Activated naive CD8-positive, alpha-beta T cell (primary cell): ENCODE results near the gene KDM5A.
A peak's percentile ranks its signal among the peaks of the same experiment; 100 is the strongest.
"Not testable (repeated sequence)": the region's sequence is repeated elsewhere in the genome, so short reads cannot be mapped to it uniquely, and the experiment has no call there.

Experiments
- H3K27ac Mint-ChIP-seq: one replicate; pipeline ENCODE4 v1.8.0; 2021; ENCODE audit warnings: mixed read lengths
- H3K27me3 Mint-ChIP-seq: one replicate; pipeline ENCODE4 v1.8.0; 2021; ENCODE audit warnings: mixed read lengths
- H3K36me3 Mint-ChIP-seq: one replicate; pipeline ENCODE4 v1.8.0; 2021; ENCODE audit warnings: mixed read lengths
- H3K4me1 Mint-ChIP-seq: one replicate; pipeline ENCODE4 v1.8.0; 2021; ENCODE audit warnings: low read depth, mixed read lengths
- H3K4me3 Mint-ChIP-seq: one replicate; pipeline ENCODE4 v1.8.0; 2021; ENCODE audit warnings: mild to moderate bottlenecking, mixed read lengths
- H3K9me3 Mint-ChIP-seq: one replicate; pipeline ENCODE4 v1.8.0; 2021; ENCODE audit warnings: low read depth, mixed read lengths

The KDM5A gene

DNA sequence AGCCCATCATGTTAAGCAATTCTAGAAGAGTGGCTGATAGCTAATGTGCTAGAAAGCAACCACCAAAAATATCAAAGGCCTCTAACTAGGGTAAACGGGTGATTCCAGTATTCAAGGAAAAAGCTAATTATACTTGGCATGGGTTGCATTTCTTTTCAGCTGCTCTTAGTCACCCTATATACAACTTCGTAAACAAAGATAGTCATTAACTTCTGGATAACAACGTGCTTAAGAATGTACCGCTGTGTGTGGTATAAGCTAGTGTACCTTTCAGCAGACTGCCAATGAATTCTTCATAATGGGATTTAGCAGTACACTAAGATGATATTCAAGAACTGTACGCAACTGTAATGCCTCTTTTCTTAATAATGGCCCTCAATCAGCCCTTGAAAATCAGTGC is 84.3 kb downstream of the KDM5A start:
- Mint-ChIP-seq H3K27ac (no peak overlapping the region), H3K4me1 (peaks cover 51% of the 10 kb centered on the region), H3K9me3 (no peaks in the 10 kb centered on the region), H3K36me3 (peaks cover 51% of the 10 kb centered on the region), H3K4me3 (no peak overlapping the region), H3K27me3 (no peaks in the 10 kb centered on the region)

DNA sequence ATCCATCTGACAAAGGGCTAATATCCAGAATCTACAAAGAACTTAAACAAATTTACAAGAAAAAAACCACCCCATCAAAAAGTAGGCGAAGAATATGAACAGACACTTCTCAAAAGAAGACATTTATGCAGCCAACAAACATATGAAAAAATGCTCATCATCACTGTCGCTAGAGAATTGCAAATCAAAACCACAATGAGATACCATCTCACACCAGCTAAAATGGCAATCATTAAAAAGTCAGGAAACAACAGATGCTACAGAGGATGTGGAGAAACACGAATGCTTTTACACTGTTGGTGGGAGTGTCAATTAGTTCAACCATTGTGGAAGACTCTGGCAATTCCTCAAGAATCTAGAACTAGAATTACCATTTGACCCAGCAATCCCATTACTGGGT is 86.4 kb downstream of the KDM5A start:
- H3K4me3 Mint-ChIP-seq: peak overlapping the region; percentile 6
- peaks cover 60% of the 10 kb centered on the region for H3K36me3 Mint-ChIP-seq
- H3K4me1 Mint-ChIP-seq: peaks cover 61% of the 10 kb centered on the region
- H3K9me3 Mint-ChIP-seq, H3K27ac Mint-ChIP-seq, H3K27me3 Mint-ChIP-seq: not testable (repeated sequence)

DNA sequence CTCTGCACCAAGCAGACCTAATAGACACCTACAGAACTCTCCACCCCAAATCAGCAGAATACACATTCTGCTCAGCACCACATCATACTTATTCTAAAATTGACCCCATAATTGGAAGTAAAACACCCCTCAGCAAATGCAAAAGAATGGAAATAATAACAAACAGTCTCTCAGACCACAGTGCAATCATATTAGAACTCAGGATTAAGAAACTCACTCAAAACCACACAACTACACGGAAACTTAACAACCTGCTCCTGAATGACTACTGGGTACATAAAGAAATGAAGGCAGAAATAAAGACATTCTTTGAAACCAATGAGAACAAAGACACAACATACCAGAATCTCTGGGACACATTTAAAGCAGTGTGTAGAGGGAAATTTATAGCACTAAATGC is 89.0 kb downstream of the KDM5A start:
- H3K4me1 Mint-ChIP-seq: peaks cover 59% of the 10 kb centered on the region
- H3K27me3 Mint-ChIP-seq, H3K9me3 Mint-ChIP-seq, H3K4me3 Mint-ChIP-seq: not testable (repeated sequence)
- peak overlapping the region; percentile 61 for H3K27ac Mint-ChIP-seq
- H3K36me3 Mint-ChIP-seq: peaks cover 52% of the 10 kb centered on the region

DNA sequence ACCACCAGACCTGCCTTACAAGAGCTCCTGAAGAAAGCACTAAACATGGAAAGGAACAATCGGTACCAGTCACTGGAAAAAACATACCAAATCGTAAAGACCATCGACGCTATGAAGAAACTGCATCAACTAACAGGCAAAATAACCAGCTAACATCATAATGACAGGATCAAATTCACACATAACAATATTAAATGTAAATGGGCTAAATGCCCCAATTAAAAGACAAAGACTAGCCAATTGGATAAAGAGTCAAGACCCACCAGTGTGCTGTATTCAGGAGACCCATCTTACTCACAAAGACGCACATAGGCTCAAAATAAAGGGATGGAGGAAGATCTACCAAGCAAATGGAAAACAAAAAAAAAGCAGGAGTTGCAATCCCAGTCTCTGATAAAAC is 89.6 kb downstream of the KDM5A start:
- Mint-ChIP-seq H3K36me3 (peaks cover 54% of the 10 kb centered on the region), H3K4me1 (peaks cover 55% of the 10 kb centered on the region)
- H3K27ac Mint-ChIP-seq, H3K4me3 Mint-ChIP-seq, H3K9me3 Mint-ChIP-seq, H3K27me3 Mint-ChIP-seq: not testable (repeated sequence)

DNA sequence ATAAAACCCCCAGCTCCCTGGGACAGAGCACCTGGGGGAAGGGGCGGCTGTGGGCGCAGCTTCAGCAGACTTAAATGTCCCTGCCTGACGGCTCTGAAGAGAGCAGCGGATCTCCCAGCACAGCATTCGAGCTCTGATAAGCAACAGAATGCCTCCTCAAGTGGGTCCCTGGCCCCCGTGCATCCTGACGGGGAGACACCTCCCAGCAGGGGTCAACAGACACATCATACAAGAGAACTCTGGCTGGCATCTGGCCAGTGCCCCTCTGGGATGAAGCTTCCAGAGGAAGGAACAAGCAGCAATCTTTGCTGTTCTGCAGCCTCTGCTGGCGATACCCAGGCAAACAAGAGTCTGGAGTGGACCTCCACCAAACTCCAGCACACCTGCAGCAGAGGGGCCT is 91.1 kb downstream of the KDM5A start:
- H3K36me3 Mint-ChIP-seq: peaks cover 49% of the 10 kb centered on the region
- not testable (repeated sequence) for H3K27me3 Mint-ChIP-seq, H3K27ac Mint-ChIP-seq, H3K4me3 Mint-ChIP-seq, H3K9me3 Mint-ChIP-seq
- H3K4me1 Mint-ChIP-seq: peaks cover 40% of the 10 kb centered on the region

DNA sequence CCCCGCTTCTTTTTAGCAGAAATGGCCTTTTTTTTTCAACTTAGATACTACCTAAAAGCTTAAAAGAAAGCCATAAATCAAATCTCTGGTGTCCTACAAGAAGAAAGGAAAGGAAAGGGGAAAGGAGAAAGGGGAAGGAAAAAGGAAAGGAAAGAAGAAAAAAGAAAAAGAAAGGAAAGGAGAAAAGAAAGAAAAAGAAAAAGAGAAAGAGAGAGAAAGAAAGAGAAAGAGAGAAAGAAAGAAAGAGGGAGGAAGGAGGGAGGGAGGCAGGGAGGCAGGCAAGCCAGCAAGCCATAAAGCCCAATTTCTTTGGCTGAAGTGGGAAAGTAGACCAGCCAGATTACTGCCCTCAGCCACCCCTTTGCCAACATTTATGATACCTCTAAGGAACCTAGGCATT is 94.0 kb downstream of the KDM5A start:
- Mint-ChIP-seq H3K9me3 (no peaks in the 10 kb centered on the region), H3K36me3 (peaks cover 33% of the 10 kb centered on the region), H3K27ac (no peak overlapping the region), H3K27me3 (no peaks in the 10 kb centered on the region), H3K4me3 (no peak overlapping the region), H3K4me1 (peaks cover 28% of the 10 kb centered on the region)

DNA sequence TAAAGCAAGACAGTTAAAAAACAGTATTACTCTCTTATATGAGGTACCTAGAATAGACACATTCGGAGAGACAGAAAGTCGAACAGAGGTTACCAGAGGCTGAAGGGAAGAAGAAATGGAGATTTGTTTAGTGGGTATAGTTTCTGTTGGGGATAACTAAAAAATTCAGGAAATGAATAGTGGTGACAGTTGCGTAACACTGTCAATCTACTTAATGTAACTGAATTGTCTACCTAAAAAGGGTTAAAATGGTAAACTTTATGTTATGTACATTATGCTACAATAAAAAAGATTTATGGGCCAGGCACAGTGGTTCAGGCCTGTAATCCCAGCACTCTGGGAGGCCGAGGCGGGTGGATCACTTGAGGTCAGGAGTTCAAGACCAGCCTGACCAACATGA is 95.9 kb downstream of the KDM5A start:
- no peak overlapping the region for H3K27ac Mint-ChIP-seq
- no peaks in the 10 kb centered on the region for H3K9me3 Mint-ChIP-seq
- H3K27me3 Mint-ChIP-seq: no peaks in the 10 kb centered on the region
- peaks cover 18% of the 10 kb centered on the region for H3K36me3 Mint-ChIP-seq
- peaks cover 22% of the 10 kb centered on the region for H3K4me1 Mint-ChIP-seq
- no peak overlapping the region for H3K4me3 Mint-ChIP-seq

DNA sequence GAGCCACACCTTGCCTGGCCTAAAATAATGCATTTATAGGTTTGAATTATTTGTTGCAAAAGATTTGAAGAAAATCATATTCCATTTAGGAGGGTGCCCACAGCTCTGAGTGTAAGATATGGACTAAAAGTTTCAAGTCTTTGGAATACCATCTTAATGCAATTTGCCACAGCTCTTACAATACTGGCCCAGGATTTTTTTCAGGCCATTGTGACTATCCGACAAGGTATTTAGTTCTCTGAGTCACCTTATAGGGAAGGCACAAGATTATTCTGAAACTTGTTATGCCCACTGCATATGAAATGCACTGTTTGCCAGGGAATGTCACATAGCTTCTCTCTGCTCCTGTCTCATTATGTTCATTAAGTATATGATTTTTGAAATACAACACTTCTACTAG is 96.9 kb downstream of the KDM5A start:
- H3K4me3 Mint-ChIP-seq: no peak overlapping the region
- H3K27me3 Mint-ChIP-seq: no peaks in the 10 kb centered on the region
- H3K9me3 Mint-ChIP-seq: no peaks in the 10 kb centered on the region
- H3K36me3 Mint-ChIP-seq: peaks cover 18% of the 10 kb centered on the region
- H3K27ac Mint-ChIP-seq: no peak overlapping the region
- peaks cover 30% of the 10 kb centered on the region for H3K4me1 Mint-ChIP-seq

DNA sequence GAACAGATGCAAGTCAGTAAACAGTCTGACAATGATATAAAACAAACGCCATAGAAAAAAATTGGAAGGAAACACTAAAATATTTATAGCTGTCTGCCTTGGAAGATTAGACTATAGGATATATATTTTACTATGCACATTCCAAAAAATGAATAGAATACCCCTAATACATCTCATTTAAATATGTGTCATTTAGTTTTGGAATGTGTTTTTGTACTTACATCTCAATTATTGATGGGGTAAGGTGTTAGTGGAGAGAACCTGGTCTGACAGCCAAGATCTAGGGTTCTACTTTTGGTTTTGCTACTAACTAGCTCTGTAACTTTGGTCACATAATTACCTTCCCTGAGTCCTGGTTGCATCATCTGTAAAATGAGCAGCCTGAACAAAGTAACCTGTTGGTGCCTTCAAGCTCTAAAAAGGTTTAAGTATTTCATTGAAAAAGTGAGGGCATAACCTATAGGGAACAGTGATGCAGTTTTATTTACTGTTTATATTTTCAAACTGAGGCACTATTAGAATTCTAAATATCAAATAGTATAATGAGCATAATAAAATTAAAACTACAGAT is 97.9 kb downstream of the KDM5A start:
- Mint-ChIP-seq H3K27me3 (no peaks in the 10 kb centered on the region), H3K9me3 (no peaks in the 10 kb centered on the region), H3K4me3 (no peak overlapping the region), H3K27ac (no peak overlapping the region), H3K4me1 (peaks cover 40% of the 10 kb centered on the region), H3K36me3 (peaks cover 18% of the 10 kb centered on the region)

DNA sequence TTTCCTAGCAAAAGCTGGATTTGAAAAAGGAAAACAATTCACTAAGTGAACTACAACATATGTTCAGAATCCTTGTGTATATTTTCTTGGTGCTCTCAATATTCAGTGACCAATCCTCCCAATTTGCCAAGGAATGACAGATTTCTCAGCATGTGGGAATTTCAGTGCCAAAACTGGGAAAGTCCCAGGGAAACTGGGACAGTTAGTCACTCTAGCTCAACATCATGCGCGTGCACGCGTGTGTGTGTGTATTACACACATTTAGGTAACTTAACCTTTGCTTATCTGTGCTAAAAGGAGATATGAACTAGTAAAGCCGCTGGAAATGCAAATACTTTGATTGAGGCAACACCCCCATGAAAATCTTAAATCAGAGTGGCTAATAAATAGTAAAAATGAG is 100.4 kb downstream of the KDM5A start:
- peaks cover 42% of the 10 kb centered on the region for H3K4me1 Mint-ChIP-seq
- no peaks in the 10 kb centered on the region for H3K27me3 Mint-ChIP-seq
- H3K4me3 Mint-ChIP-seq: no peak overlapping the region
- no peaks in the 10 kb centered on the region for H3K9me3 Mint-ChIP-seq
- no peak overlapping the region for H3K27ac Mint-ChIP-seq
- H3K36me3 Mint-ChIP-seq: peaks cover 17% of the 10 kb centered on the region

DNA sequence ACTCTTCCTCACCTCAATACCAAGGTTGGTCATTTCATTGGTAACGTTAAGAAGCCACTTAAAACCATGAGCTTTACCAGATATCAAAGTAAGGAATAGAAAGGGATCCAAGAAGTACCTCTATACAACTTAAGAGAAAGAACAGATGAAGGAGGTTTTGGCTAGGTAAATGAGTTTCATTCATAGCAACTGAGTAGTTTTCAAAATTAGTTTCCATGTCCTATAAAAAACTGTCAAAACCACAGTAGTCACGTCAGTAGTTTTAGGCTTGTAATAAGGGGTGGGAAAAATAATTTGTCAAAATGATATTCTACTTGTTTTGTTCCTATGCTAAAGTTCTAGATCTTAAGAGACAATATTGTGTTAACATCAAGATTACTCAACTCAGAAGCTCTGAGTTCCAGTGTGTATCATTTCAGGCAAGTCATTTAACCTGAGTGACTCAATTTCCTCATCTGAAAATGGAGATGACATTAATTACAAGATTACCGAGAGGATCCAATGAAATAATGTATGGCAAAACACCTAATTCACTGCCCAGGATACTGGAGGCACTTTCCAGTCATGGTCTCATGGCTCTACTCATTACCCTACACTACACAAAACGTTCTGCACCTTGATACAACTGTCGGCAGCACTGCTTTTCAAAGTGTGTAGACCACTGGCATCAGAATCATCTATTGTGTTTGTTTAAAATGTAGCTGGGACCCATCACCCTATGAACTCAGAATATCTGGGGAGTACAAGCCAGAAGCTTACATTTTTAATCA is 102.4 kb downstream of the KDM5A start:
- Mint-ChIP-seq H3K9me3 (no peaks in the 10 kb centered on the region), H3K27ac (no peak overlapping the region), H3K4me3 (no peak overlapping the region), H3K36me3 (peaks cover 9% of the 10 kb centered on the region), H3K27me3 (no peaks in the 10 kb centered on the region), H3K4me1 (peaks cover 33% of the 10 kb centered on the region)

DNA sequence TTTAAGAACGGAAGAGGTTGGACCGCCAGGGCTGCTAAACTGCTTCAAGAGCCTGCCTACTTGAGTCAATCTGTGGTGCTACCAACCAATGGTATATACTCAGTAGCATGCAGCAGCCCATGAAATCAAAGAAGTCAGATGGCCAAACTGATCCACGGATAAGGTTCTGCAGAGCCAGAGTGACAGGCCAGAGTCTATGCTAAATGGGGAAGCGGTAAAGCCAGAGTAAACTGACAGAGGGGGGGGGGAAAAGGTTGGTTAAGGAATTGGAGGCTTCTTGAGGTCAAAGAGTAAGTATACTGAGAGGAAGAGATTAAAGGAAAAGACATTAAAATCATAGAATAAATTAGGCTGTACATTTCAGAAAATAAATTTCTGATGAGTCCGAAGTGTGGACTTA is 111.1 kb downstream of the KDM5A start:
- no peaks in the 10 kb centered on the region for H3K4me1 Mint-ChIP-seq
- no peak overlapping the region for H3K4me3 Mint-ChIP-seq
- no peaks in the 10 kb centered on the region for H3K9me3 Mint-ChIP-seq
- no peak overlapping the region for H3K27ac Mint-ChIP-seq
- H3K36me3 Mint-ChIP-seq: peaks cover 9% of the 10 kb centered on the region
- no peaks in the 10 kb centered on the region for H3K27me3 Mint-ChIP-seq

DNA sequence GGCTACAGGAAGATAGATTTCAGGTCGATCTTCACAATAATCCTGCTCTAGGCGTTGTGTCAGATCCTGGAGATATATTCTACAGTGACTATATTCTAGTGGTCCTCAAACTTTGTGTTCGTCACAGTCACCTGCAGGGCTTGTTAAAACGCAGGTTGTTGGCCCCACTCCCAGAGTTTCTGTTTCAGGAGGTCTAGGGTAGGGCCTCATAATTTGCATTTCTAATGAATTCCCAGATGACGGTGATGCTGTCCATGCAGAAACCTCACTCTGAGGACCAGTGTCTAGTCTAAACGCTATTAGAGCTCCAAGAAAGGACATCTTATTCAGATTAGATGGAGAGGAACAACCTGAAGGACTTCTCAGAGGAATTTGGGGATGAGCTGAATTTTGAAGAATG is 113.3 kb downstream of the KDM5A start:
- H3K4me1 Mint-ChIP-seq: no peaks in the 10 kb centered on the region

DNA sequence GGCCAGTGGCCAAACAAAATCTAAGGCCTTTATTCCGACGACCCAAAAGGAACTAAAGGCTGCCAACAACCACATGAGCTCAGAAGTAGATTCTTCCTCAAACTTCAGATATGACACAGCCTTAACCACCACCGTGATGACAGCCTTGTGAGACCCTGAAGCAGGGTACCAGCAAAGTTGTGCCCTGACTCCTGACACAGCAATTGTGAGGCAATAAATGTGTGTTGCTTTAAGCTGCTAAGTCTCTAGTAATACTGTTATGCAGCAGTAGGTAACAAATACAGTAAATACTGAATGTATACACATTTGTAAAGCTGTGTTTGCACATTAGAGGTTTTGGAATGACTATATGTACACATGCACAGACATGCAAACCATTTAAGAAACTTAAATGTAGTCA is 115.7 kb downstream of the KDM5A start:
- H3K27ac Mint-ChIP-seq: no peak overlapping the region
- H3K27me3 Mint-ChIP-seq: no peaks in the 10 kb centered on the region
- no peaks in the 10 kb centered on the region for H3K4me1 Mint-ChIP-seq
- no peak overlapping the region for H3K4me3 Mint-ChIP-seq
- H3K36me3 Mint-ChIP-seq: peaks cover 2% of the 10 kb centered on the region
- H3K9me3 Mint-ChIP-seq: no peaks in the 10 kb centered on the region

More for the DNA sequence above, 113.3 kb downstream of the KDM5A start:
- Mint-ChIP-seq H3K27ac (no peak overlapping the region), H3K27me3 (no peaks in the 10 kb centered on the region), H3K9me3 (no peaks in the 10 kb centered on the region), H3K4me3 (no peak overlapping the region), H3K36me3 (peaks cover 6% of the 10 kb centered on the region)

DNA sequence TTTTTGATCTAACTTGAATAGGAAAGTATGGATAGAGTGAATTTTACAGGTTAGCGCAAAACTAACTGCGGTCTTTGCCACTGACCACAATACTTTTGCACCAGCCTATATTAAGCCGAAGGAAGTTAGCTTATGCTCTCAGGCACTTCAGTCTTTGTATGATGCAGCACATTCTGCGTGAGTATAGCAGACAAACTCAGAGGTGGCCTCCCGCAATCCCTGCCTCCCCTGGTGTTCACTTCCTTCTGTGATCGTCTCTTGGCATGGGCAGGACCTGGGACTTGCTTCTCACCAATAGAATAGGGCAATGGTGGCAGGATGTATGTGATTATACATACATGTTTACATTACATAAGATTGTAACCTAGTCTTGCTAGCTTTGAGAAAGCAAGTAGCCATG is 116.2 kb downstream of the KDM5A start:
- Mint-ChIP-seq H3K27ac (no peak overlapping the region), H3K4me3 (no peak overlapping the region), H3K36me3 (peaks cover 2% of the 10 kb centered on the region), H3K4me1 (no peaks in the 10 kb centered on the region), H3K27me3 (no peaks in the 10 kb centered on the region), H3K9me3 (no peaks in the 10 kb centered on the region)

DNA sequence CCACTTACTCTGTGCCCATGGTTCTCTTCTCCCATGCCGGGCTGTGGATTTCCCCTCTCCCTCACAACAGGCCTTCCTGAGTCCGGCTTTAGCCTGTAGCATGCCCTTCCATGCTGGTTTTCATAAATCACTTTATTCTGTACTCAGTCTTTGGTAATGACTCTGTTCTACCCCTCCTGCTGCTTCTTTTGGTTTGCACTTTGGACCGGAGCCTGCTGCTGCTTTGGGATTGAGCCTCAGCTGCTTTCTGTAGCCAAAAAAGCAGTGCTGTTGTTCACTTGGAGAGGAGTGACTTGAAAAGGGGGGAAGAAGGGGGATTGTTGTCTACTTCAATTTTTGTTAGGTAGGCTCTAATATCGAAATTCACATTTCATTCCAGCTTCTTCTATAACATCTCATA is 118.0 kb downstream of the KDM5A start:
- no peaks in the 10 kb centered on the region for H3K9me3 Mint-ChIP-seq
- H3K36me3 Mint-ChIP-seq: no peaks in the 10 kb centered on the region
- peak overlapping the region; percentile 4 for H3K27ac Mint-ChIP-seq
- no peaks in the 10 kb centered on the region for H3K4me1 Mint-ChIP-seq
- no peak overlapping the region for H3K4me3 Mint-ChIP-seq
- H3K27me3 Mint-ChIP-seq: no peaks in the 10 kb centered on the region
